Measurements from ENCODE around the gene IFI27L2.
A peak's percentile ranks its signal among the peaks of the same experiment; 100 is the strongest.

IFI27L2 gene

DNA sequence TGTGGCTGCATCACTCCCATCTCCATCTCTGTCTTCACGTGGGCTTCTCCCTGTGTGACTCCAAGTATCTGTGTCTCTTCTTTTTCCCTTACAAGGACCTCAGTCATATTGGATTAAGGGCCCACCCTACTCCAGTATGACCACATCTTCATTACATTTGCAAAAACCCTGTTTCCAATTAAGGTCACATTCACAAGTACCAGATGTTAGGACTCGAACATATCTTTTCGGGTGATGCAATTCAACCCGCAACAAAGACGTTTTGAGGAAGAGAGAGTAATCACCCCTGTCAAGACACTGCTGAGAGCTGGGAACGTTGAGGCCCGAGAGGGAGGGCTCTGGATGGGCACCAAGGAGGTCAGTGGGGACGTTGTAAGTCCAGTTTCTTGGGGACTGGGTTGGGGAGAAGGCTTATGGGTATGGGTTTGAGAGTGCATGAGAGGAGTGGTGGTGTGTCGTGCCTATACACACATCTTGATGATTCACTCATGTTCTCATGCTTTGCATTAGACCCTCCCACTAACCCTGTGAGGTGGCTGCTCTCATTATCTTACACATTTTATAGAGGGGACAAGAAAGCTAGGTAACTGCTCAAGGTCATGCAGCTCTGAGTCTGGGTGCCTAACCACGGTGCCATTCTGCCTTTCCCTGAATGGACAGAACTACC, 30.9 kb downstream of the IFI27L2 start:
- no peak for DNase-seq

DNA sequence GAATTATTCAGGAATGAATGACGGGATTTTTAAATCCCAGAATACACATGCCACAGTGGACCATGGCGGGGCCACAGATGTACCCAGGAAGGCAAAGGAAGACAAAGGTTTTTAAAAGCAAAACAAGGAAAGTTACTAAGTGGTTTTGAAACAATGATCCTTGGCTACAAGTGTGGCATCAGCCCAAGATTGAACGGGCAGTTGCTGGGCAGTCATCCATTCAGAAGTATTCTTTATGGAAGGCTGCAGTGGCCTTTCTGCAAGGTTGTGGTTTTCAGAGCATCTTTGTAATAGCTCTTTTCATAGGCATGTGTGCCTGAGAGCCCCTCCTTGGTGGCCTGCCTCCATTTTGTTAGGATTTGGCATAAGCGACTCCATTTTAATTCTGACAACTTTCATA, 32.3 kb downstream of the IFI27L2 start:
- no peak for DNase-seq

DNA sequence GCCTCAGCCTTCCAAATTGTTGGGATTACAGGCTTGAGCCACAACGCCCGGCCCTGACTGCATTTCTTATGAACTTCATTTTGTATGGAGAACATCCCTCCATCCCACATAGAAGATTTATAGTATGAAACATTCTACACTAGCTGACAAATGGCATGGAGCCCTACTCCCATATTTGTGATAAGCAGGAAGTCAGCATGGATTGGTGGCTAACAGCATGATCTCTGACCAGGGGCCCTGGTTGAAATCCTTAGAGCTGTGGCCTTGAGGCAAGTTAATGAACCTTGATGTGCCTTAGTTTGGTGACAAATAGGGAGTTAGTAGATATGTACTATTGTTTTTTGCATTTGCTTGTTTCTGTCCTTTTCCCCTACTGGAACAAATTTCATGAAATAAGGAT, 36.0 kb downstream of the IFI27L2 start:
- DNase-seq: no peak

DNA sequence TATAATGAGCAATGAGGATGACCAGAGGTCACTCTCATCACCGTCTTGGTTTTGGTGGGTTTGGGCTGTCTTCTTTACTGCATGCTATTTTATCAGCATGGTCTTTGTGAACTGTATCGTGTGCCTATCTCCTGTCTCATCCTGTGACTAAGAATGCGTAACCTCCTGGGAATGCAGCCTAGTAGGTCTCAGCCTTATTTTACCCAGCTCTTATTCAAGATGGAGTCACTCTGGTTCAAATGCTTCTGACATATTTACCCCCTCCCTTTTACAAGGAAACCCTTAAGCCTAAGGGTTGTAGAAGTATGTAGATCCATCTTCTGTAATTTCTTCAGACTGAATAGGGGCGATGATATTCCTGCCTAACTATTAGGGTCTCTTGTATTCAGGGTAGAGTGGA, 39.9 kb downstream of the IFI27L2 start:
- no peak for DNase-seq

DNA sequence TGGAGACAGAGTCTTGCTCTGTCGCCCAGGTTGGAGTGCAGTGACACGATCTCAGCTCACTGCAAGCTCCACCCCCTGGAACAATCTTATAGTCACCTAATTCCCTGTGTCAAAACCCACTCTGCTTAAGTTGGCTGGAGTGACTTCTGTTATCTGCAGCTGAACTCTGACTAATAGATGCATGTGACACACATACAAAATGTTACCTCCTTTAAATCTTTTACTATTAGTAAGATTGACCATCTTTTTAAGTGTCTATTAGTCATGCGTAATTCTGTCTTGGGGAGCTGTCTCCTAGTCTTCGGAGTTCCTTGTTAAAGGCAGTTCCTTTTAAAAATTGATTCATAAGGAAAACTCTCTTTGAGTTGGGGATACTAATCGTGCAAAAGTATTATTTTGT, 40.9 kb downstream of the IFI27L2 start:
- no peak for DNase-seq

DNA sequence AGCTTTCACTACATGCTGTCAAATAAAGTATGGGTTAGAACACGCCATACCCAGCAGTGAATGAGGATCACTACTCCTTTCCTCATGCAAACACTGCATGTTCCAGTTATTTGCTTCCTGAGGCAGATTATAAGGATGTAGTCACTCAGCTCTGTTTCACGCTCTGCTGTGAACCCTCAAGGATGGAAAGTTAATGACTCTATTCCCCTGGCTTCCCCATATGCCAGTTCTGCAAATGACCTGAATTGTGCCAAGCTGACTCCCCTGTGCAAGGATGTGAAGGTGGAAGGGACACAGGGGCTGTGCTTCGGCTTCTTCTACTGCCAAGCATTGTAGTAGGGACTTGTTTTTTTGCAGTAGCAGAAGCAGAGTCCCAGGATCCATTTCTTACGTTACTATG, 41.5 kb downstream of the IFI27L2 start:
- no peak for DNase-seq

DNA sequence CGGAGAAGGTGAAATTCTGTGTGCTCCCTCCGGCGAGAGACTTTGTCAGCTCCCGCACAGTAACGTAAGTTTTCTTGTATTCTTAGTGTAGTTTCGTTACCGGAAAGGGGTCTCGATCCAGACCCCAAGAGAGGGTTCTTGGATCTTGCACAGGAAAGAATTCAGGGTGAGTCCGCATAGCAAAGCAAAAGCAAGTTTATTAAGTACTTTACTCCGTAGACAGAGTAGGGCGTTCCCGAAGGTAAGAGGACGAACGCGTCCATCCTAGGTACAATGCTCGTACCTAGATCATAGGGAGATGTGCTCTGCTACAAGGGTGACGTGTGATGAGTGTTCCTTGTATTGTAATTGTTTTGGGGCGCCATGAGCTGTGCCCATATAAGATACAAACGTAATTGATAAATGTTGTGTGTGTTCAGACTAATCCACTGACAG, 48.0 kb downstream of the IFI27L2 start:
- peak; percentile 14 for DNase-seq

DNA sequence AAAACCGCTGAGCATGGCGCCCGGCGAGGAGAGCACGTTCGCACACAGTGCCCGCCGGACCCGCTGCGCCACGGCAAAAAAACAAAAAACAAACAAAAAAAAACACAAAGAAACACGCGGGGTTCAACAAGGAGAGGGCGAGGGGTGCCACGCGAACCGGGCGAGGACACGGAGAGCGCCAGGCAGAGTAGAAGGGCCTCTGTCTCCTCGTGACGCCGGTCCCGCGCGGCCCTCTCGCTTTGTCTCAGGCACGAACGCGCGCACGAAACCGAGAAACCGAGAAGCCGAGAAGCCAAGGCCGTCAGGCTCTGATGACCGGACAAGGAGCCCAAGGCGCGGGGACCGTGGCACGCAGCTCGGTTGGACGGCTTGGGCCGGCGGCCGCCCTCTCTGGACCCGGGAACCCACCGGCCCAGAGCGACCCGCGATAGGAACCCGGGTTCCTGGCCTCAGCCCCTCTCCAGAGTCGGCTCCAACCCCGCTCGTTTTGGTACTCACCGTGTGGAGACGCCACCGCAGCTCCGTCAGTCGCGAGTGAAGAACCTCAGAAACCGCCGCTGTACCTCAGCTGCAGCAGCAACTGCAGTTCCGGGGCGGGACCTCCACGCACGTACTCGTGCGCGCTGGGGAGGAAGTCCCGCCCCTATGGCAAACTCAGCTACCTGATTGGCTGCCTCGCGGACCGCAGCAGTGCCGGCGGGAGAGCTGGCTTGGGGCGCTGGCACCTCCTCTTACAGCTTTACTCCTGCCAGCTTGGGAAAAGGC, 48.6 kb downstream of the IFI27L2 start, which contains the start of the genes DDX24 and IFI27L1:
TSS of gene DDX24 (minus strand) at position 582 of the 765 bp plus-strand sequence. CDS start 1,460 bp downstream, outside the sequence.
TSS of gene IFI27L1 (plus strand) at position 690 of the 765 bp plus-strand sequence. CDS start 15,628 bp downstream, outside the sequence.
- DNase-seq: peak; percentile 88

DNA sequence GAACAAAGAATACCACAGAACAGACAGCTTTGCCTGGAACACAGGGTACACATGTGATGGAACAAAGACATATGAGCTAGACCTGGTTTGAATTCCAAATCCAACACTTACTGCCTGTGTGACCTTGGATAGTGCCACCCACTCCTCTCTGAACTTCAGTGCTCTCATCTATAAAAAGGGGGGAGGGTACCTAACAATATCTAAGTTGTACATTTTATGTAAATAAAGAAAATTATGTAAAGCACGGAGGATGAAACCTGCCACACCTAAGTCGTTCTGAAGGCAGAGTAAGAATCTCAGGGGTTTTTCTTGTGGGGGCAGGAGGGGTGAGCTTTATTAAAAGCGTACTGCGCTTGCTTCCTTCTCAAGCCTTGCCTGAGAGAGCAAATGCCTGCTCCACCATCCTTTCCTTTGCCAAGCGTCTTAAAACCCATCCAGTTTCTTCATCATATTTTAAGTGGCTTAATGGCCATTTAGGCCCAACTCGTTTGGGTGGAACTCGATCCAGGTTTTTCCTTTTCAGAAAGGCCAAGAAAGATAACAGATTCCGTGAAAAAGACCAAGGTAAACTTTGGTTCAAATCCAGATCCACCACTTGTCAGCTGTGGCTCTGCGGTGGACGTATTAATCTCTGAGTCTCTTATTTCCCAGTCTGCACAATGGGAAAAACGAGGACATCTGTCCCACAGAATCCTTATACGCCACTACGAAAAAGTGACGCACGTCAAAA, 49.3 kb downstream of the IFI27L2 start:
- DNase-seq: no peak

DNA sequence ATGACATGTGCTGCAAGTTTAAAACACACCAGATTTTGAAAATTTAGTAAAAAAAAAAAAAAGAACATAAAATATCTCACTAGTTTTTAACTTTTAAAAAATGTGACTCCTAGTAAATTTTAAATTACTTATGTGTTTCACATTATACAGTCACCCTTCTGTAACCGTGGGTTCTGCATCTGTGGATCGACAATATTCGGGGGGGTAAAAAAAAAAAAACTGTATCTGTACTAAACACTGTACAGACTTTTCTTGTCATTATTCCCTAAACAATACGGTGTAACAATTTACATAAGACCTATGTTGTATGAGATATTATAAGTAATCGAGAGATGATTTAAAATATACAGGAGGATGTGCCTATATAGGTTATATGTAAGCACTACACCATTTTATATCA, 51.6 kb downstream of the IFI27L2 start:
- DNase-seq: no peak
